ENCODE data around the gene EBI3.
"Not testable (repeated sequence)": the region's sequence is repeated elsewhere in the genome, so short reads cannot be mapped to it uniquely, and the experiment has no call there.

EBI3 gene

GRCh38 chr19:4210166-4210731, 19.1 kb upstream of the EBI3 start:
- no peaks in the 10 kb centered on the region for H3K4me1 ChIP-seq (ENCODE audit: insufficient read depth, poor library complexity, severe bottlenecking)
- no peak for ATAC-seq (ENCODE audit: low read depth)
- no peak overlapping the region for H3K27ac ChIP-seq (ENCODE audit: poor library complexity, severe bottlenecking)
- no peaks in the 10 kb centered on the region for H3K9me3 ChIP-seq (ENCODE audit: severe bottlenecking)
- DNase-seq (ENCODE audit: low spot score), result no peak
- no peaks in the 10 kb centered on the region for H3K27me3 ChIP-seq (ENCODE audit: insufficient read depth, poor library complexity, severe bottlenecking)
- H3K4me3 ChIP-seq (ENCODE audit: severe bottlenecking), result no peak overlapping the region
- H3K36me3 ChIP-seq (ENCODE audit: low read depth), result no peaks in the 10 kb centered on the region
- no peak for TF ChIP-seq CTCF (IDR thresholded peaks at IDR 0.05; ENCODE audit: poor library complexity, severe bottlenecking)

GRCh38 chr19:4213116-4213515, 16.2 kb upstream of the EBI3 start:
- ATAC-seq (ENCODE audit: low read depth) (no peak), DNase-seq (ENCODE audit: low spot score) (no peak)
- no peaks in the 10 kb centered on the region for H3K36me3 ChIP-seq (ENCODE audit: low read depth)
- H3K4me3 ChIP-seq (ENCODE audit: severe bottlenecking), result no peak overlapping the region
- no peak overlapping the region for H3K27ac ChIP-seq (ENCODE audit: poor library complexity, severe bottlenecking)
- no peaks in the 10 kb centered on the region for H3K4me1 ChIP-seq (ENCODE audit: insufficient read depth, poor library complexity, severe bottlenecking)
- no peak for TF ChIP-seq CTCF (IDR thresholded peaks at IDR 0.05; ENCODE audit: poor library complexity, severe bottlenecking)
- H3K9me3 ChIP-seq (ENCODE audit: severe bottlenecking), result no peaks in the 10 kb centered on the region
- no peaks in the 10 kb centered on the region for H3K27me3 ChIP-seq (ENCODE audit: insufficient read depth, poor library complexity, severe bottlenecking)

- H3K4me1 ChIP-seq (ENCODE audit: insufficient read depth, poor library complexity, severe bottlenecking), result no peaks in the 10 kb centered on the region
- no peaks in the 10 kb centered on the region for H3K9me3 ChIP-seq (ENCODE audit: severe bottlenecking)
- no peak overlapping the region for H3K4me3 ChIP-seq (ENCODE audit: severe bottlenecking)
- ATAC-seq (ENCODE audit: low read depth) (no peak), DNase-seq (ENCODE audit: low spot score) (no peak)
- H3K27ac ChIP-seq (ENCODE audit: poor library complexity, severe bottlenecking), result no peak overlapping the region
- H3K36me3 ChIP-seq (ENCODE audit: low read depth), result no peaks in the 10 kb centered on the region
- no peak for TF ChIP-seq CTCF (IDR thresholded peaks at IDR 0.05; ENCODE audit: poor library complexity, severe bottlenecking)
- no peaks in the 10 kb centered on the region for H3K27me3 ChIP-seq (ENCODE audit: insufficient read depth, poor library complexity, severe bottlenecking)
Measured at GRCh38 chr19:4215807-4216206, 13.5 kb upstream of the EBI3 start.

- ATAC-seq (ENCODE audit: low read depth) (no peak), DNase-seq (ENCODE audit: low spot score) (no peak)
- H3K4me1 ChIP-seq (ENCODE audit: insufficient read depth, poor library complexity, severe bottlenecking), result no peaks in the 10 kb centered on the region
- no peaks in the 10 kb centered on the region for H3K36me3 ChIP-seq (ENCODE audit: low read depth)
- TF ChIP-seq CTCF (IDR thresholded peaks at IDR 0.05; ENCODE audit: poor library complexity, severe bottlenecking), result no peak
- H3K27me3 ChIP-seq (ENCODE audit: insufficient read depth, poor library complexity, severe bottlenecking), result no peaks in the 10 kb centered on the region
- H3K4me3 ChIP-seq (ENCODE audit: severe bottlenecking), result no peak overlapping the region
- H3K27ac ChIP-seq (ENCODE audit: poor library complexity, severe bottlenecking), result no peak overlapping the region
- H3K9me3 ChIP-seq (ENCODE audit: severe bottlenecking), result no peaks in the 10 kb centered on the region
Measured at GRCh38 chr19:4216846-4217245, 12.5 kb upstream of the EBI3 start.

- no peaks in the 10 kb centered on the region for H3K4me1 ChIP-seq (ENCODE audit: insufficient read depth, poor library complexity, severe bottlenecking)
- no peaks in the 10 kb centered on the region for H3K27me3 ChIP-seq (ENCODE audit: insufficient read depth, poor library complexity, severe bottlenecking)
- H3K27ac ChIP-seq (ENCODE audit: poor library complexity, severe bottlenecking), result no peak overlapping the region
- TF ChIP-seq CTCF (IDR thresholded peaks at IDR 0.05; ENCODE audit: poor library complexity, severe bottlenecking), result no peak
- no peak overlapping the region for H3K4me3 ChIP-seq (ENCODE audit: severe bottlenecking)
- H3K36me3 ChIP-seq (ENCODE audit: low read depth), result no peaks in the 10 kb centered on the region
- ATAC-seq (ENCODE audit: low read depth) (no peak), DNase-seq (ENCODE audit: low spot score) (no peak)
- no peaks in the 10 kb centered on the region for H3K9me3 ChIP-seq (ENCODE audit: severe bottlenecking)
Measured at GRCh38 chr19:4217429-4218264, 11.7 kb upstream of the EBI3 start.

- not testable (repeated sequence) for DNase-seq (ENCODE audit: low spot score); H3K4me1 ChIP-seq (ENCODE audit: insufficient read depth, poor library complexity, severe bottlenecking); H3K27ac ChIP-seq (ENCODE audit: poor library complexity, severe bottlenecking); H3K4me3 ChIP-seq (ENCODE audit: severe bottlenecking); ATAC-seq (ENCODE audit: low read depth); H3K36me3 ChIP-seq (ENCODE audit: low read depth); H3K27me3 ChIP-seq (ENCODE audit: insufficient read depth, poor library complexity, severe bottlenecking); H3K9me3 ChIP-seq (ENCODE audit: severe bottlenecking)
Measured at GRCh38 chr19:4218523-4218922, 10.8 kb upstream of the EBI3 start.

Data from RWPE2 (cell line).